Suprapubic skin (tissue), 4 donors: ENCODE results near the gene ANKRD11. TPM values are rescaled to one million over a fixed set of nuclear protein-coding genes. Genes with fewer than 3 reads are reported as not detected.

Source experiments
- DNase-seq, 2 donors: peaks; one replicate each; pipeline ENCODE4 v3.0.0-alpha.2; 2019; ENCODE audit warnings: low spot score in 2 of 2
- H3K27ac ChIP-seq: fragments of 200-600 bp; sonication (generic); one replicate; pipeline ENCODE4 v1.5.1; 2019
- H3K27me3 ChIP-seq: fragments of 200-600 bp; sonication (generic); one replicate; pipeline ENCODE4 v1.5.1; 2019
- H3K36me3 ChIP-seq: fragments of 200-600 bp; sonication (generic); one replicate; pipeline ENCODE4 v1.5.1; 2019
- H3K4me1 ChIP-seq: fragments of 200-600 bp; sonication (generic); one replicate; pipeline ENCODE4 v1.5.1; 2019
- H3K4me3 ChIP-seq: fragments of 200-600 bp; sonication (generic); one replicate; pipeline ENCODE4 v1.5.1; 2019; ENCODE audit warnings: mild to moderate bottlenecking
- H3K9me3 ChIP-seq: fragments of 200-600 bp; sonication (generic); one replicate; pipeline ENCODE4 v1.5.1; 2019
- CTCF ChIP-seq, 2 donors: fragments of 200-600 bp in 1 of 2; fragments of 450-650 bp in 1 of 2; sonication (generic) in 1 of 2; IDR thresholded peaks; one replicate each; pipeline ENCODE4 v1.5.1; 2016 to 2019; ENCODE audit warnings: antibody characterized with exemption in 2 of 2, mild to moderate bottlenecking in 1 of 2, moderate library complexity in 1 of 2
- EP300 ChIP-seq: sonication (generic); formaldehyde crosslinking; IDR thresholded peaks from one replicate; pipeline ENCODE4 v1.6.1; 2017; ENCODE audit warnings: antibody characterized with exemption
- POLR2A ChIP-seq, 2 donors: fragments of 450-650 bp; IDR thresholded peaks; one replicate each; pipeline ENCODE4 v1.6.1; 2017; ENCODE audit warnings: antibody characterized with exemption in 2 of 2, mild to moderate bottlenecking in 2 of 2, moderate library complexity in 2 of 2
- POLR2AphosphoS5 ChIP-seq, 3 donors: sonication (generic); formaldehyde crosslinking; IDR thresholded peaks; one replicate each; pipeline ENCODE4 v1.6.1; 2017; ENCODE audit warnings: antibody characterized with exemption in 3 of 3
- WGBS: methylation state at CpG from one replicate; pipeline ENCODE4 v1.1.5; 2018; 5-methylcytosine and 5-hydroxymethylcytosine counted together
- total RNA-seq, 4 donors: library from RNA; depleted of rRNA; stranded (reverse); fragments of >200 nt; gene quantifications; one replicate each; pipeline ENCODE4 v1.1.0, GENCODE V29; 2016

Gene ANKRD11
- total RNA-seq, 4 donors from 2014 or later: 85.4 to 212 (median 127) TPM

GRCh38 chr16:89347807-89348206, 142.6 kb downstream of the ANKRD11 start:
- Histone ChIP-seq H3K36me3 (no peaks in the 10 kb centered on the region), H3K9me3 (no peaks in the 10 kb centered on the region), H3K4me3 (no peak overlapping the region), H3K27ac (no peak overlapping the region), H3K4me1 (peaks cover 45% of the 10 kb centered on the region), H3K27me3 (no peaks in the 10 kb centered on the region)
- TF ChIP-seq CTCF (IDR thresholded peaks at IDR 0.05) (no peak), EP300 (no peak), POLR2AphosphoS5 (IDR thresholded peaks at IDR 0.05) (no peak), POLR2A (IDR thresholded peaks at IDR 0.05) (no peak)
- no peak for DNase-seq
- 93% methylated on average over 4 of the region's 4 CpGs for WGBS

GRCh38 chr16:89346869-89347268, 143.5 kb downstream of the ANKRD11 start:
- 83% methylated on average over 9 of the region's 9 CpGs for WGBS
- no peaks in the 10 kb centered on the region for H3K36me3 ChIP-seq
- H3K9me3 ChIP-seq: no peaks in the 10 kb centered on the region
- no peak for DNase-seq
- no peak overlapping the region for H3K27ac ChIP-seq
- no peaks in the 10 kb centered on the region for H3K27me3 ChIP-seq
- peaks cover 49% of the 10 kb centered on the region for H3K4me1 ChIP-seq
- no peak overlapping the region for H3K4me3 ChIP-seq
- TF ChIP-seq POLR2A (IDR thresholded peaks at IDR 0.05) (no peak), CTCF (IDR thresholded peaks at IDR 0.05) (no peak), POLR2AphosphoS5 (IDR thresholded peaks at IDR 0.05) (no peak), EP300 (no peak)

- no peak for DNase-seq
- Histone ChIP-seq H3K27ac (no peak overlapping the region), H3K4me1 (peaks cover 42% of the 10 kb centered on the region), H3K27me3 (no peaks in the 10 kb centered on the region), H3K4me3 (no peak overlapping the region), H3K9me3 (no peaks in the 10 kb centered on the region), H3K36me3 (no peaks in the 10 kb centered on the region)
- WGBS: 67% methylated on average over 9 of the region's 9 CpGs
- TF ChIP-seq CTCF (IDR thresholded peaks at IDR 0.05) (no peak), POLR2AphosphoS5 (IDR thresholded peaks at IDR 0.05) (no peak), EP300 (no peak), POLR2A (IDR thresholded peaks at IDR 0.05) (no peak)
These were observed 144.7 kb downstream of the ANKRD11 start for GRCh38 chr16:89345642-89346150.

GRCh38 chr16:89344846-89345611, 145.3 kb downstream of the ANKRD11 start:
- DNase-seq: no peak
- WGBS: 44% methylated on average over 20 of the region's 20 CpGs
- H3K27me3 ChIP-seq: no peaks in the 10 kb centered on the region
- TF ChIP-seq POLR2A (IDR thresholded peaks at IDR 0.05) (no peak), EP300 (no peak), POLR2AphosphoS5 (IDR thresholded peaks at IDR 0.05) (no peak), CTCF (IDR thresholded peaks at IDR 0.05) (no peak)
- H3K4me3 ChIP-seq: no peak overlapping the region
- H3K4me1 ChIP-seq: peaks cover 41% of the 10 kb centered on the region
- H3K27ac ChIP-seq: no peak overlapping the region
- H3K9me3 ChIP-seq: no peaks in the 10 kb centered on the region
- H3K36me3 ChIP-seq: no peaks in the 10 kb centered on the region

GRCh38 chr16:89344458-89344834, 145.9 kb downstream of the ANKRD11 start:
- no peaks in the 10 kb centered on the region for H3K9me3 ChIP-seq
- no peak overlapping the region for H3K27ac ChIP-seq

More at GRCh38 chr16:89344458-89344834, 145.9 kb downstream of the ANKRD11 start:
- 70% methylated on average over 15 of the region's 15 CpGs for WGBS
- Histone ChIP-seq H3K27me3 (no peaks in the 10 kb centered on the region), H3K4me3 (no peak overlapping the region), H3K4me1 (peaks cover 39% of the 10 kb centered on the region), H3K36me3 (no peaks in the 10 kb centered on the region)
- TF ChIP-seq POLR2A (IDR thresholded peaks at IDR 0.05) (no peak), CTCF (IDR thresholded peaks at IDR 0.05) (no peak), POLR2AphosphoS5 (IDR thresholded peaks at IDR 0.05) (no peak), EP300 (no peak)
- no peak for DNase-seq
